ENCODE results near the gene RGMB.
"Not testable (repeated sequence)": the region's sequence is repeated elsewhere in the genome, so short reads cannot be mapped to it uniquely, and the experiment has no call there.

Gene RGMB, protein sequence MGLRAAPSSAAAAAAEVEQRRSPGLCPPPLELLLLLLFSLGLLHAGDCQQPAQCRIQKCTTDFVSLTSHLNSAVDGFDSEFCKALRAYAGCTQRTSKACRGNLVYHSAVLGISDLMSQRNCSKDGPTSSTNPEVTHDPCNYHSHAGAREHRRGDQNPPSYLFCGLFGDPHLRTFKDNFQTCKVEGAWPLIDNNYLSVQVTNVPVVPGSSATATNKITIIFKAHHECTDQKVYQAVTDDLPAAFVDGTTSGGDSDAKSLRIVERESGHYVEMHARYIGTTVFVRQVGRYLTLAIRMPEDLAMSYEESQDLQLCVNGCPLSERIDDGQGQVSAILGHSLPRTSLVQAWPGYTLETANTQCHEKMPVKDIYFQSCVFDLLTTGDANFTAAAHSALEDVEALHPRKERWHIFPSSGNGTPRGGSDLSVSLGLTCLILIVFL

GRCh38 chr5:98773464-98774191 lies at the start of gene RGMB:
RGMB (plus strand) TSS chr5:98773663; CDS start chr5:98774071, 408 bp downstream.
- DNase-seq (ENCODE audit: low read depth in 2 of 2) = peak; percentile 83 to 89

- DNase-seq (ENCODE audit: low read depth in 2 of 2) = no peak
Measured at GRCh38 chr5:98726258-98726657, 47.2 kb upstream of the RGMB start.

DNA sequence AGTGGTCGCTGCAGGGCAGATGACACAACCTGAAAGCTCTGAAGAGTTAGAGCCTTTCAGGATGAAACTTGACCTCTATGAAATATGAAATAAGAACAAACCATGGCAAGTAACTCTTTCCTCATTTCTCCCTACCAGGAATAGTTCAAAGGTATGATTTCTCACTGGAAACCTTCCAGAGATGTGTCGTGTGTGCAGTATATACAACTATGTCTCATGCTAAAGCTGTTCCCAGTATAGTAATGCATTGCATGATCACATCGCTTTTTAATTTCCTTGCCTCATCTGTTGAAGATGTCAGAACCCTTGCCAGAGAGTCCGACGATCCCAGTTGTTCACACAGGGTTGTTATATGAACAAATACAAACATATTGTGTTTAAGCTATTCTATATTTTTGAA lies 45.8 kb upstream of the RGMB start:
- DNase-seq (ENCODE audit: low read depth in 2 of 2) = no peak

DNA sequence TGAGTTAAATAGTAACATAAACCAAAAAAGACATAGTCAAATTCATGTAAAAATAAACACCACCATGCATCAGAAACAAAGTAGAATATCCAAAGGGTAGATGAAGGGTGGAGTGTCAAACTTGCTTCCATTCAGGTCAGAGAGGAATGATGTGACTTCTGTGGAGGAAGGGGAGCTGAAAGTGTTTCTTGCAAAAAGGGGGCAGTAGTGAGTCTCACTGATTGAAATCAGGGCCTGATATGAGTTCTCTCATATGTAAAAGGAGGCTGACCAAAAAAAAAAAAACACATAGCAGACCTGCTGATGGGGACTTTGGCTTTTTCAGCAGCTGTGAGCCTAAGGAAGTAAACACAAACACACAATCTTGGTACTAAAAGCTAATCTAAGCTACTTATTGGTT lies 38.8 kb upstream of the RGMB start:
- DNase-seq (ENCODE audit: low read depth in 2 of 2) = no peak

GRCh38 chr5:98735806-98736507 lies 37.5 kb upstream of the RGMB start:
- no peak for DNase-seq (ENCODE audit: low read depth in 2 of 2)

- DNase-seq (ENCODE audit: low read depth in 2 of 2) = no peak
Measured at GRCh38 chr5:98736753-98737152, 36.7 kb upstream of the RGMB start.

- DNase-seq (ENCODE audit: low read depth in 2 of 2) = not testable (repeated sequence)
Measured at GRCh38 chr5:98737441-98737840, 36.0 kb upstream of the RGMB start.

DNA sequence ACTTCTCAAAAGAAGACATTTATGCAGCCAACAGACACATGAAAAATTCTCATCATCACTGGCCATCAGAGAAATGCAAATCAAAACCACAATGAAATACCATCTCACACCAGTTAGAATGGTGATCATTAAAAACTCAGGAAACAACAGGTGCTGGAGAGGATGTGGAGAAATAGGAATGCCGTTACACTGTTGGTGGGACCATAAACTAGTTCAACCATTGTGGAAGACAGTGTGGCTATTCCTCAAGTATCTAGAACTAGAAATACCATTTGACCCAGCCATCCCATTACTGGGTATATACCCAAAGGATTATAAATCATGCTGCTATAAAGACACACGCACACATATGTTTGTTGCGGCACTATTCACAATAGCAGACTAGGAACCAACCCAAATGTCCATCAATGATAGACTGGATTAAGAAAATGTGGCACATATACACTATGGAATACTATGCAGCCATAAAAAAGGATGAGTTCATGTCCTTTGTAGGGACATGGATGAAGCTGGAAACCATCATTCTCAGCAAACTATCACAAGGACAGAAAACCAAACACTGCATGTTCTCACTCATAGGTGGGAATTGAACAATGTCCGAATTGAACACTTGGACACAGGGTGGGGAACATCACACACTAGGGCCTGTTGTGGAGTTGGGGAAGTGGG lies 34.8 kb upstream of the RGMB start:
- not testable (repeated sequence) for DNase-seq (ENCODE audit: low read depth in 2 of 2)

GRCh38 chr5:98741926-98742325 lies 31.5 kb upstream of the RGMB start:
- no peak for DNase-seq (ENCODE audit: low read depth in 2 of 2)

- DNase-seq (ENCODE audit: low read depth in 2 of 2) = no peak
Measured at GRCh38 chr5:98742396-98743073, 30.9 kb upstream of the RGMB start.

DNA sequence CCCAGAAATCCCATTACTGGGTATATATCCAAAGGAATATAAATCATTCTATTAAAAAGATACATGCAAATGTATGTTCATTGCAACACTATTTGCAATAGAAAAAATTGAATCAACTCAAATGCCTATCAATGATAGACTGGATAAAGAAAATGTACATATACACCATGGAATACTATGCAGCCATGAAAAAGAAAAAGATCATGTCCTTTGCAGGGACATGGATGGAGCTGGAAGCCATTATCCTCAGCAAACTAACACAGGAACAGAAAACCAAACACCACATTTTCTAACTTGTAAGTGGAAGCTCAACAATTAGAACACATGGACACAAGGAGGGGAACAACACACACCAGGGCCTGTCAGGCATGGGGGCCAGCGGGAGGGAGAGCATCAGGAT lies 25.2 kb upstream of the RGMB start:
- DNase-seq (ENCODE audit: low read depth in 2 of 2) = not testable (repeated sequence)

DNA sequence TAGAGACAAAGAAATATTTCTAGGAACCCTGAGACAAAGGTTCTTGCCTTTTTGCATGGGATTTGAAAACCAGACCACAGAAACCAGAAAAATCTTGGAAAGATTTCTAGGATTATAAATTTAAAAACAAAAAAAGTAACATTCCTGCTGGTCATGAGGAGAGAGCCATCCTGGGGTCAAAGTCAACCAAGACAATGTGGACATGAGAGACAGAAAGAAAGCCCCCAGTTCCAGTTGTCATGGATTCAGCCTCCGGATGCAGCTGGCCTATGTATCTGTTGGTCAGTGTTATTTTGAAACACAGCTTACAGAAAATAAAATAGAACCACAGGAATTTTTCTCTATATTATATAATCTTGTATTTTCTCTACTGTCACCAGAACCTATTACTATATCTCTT lies 24.4 kb upstream of the RGMB start:
- DNase-seq (ENCODE audit: low read depth in 2 of 2) = no peak

- DNase-seq (ENCODE audit: low read depth in 2 of 2) = no peak
Measured at GRCh38 chr5:98750693-98751092, 22.8 kb upstream of the RGMB start.

DNA sequence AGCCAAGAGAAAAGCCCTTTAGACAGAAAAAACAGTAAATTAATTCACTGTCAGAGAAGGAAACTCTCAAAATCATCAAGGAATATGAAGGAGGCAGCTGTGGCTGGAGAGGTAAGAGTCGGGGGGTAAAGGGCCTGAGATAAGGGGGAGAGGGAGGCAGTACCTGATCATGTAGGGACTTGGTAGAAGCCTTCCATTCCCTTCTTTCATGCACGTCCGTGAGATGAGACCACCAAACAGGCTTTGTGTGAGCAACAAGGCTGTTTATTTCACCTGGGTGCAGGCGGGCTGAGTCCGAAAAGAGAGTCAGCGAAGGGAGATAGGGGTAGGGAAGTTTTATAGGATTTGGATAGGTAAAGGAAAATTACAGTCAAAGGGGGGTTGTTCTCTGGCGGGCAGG lies 21.1 kb upstream of the RGMB start:
- not testable (repeated sequence) for DNase-seq (ENCODE audit: low read depth in 2 of 2)

- not testable (repeated sequence) for DNase-seq (ENCODE audit: low read depth in 2 of 2)
Measured at GRCh38 chr5:98752801-98753200, 20.7 kb upstream of the RGMB start.

DNA sequence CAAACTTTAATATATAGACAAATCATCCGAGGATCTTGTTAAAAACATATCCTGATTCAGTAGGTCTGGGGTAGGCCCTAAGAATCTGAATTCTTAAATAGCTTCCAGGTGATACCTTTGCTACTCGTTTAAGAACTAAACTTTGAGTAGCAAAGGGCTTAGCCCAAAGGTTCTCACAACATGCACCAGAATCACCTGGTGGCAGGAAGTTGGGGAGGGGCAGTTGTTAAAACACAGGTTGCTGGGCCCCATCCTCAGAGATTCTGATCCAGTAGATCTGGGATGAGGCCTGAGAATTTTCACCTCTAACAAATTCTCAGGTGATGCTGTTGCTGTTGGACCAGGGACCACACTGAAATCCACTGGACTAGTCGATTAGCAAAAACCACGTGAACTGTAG lies 20.0 kb upstream of the RGMB start:
- DNase-seq (ENCODE audit: low read depth in 2 of 2) = no peak

- no peak for DNase-seq (ENCODE audit: low read depth in 2 of 2)
Measured at GRCh38 chr5:98755406-98755805, 18.1 kb upstream of the RGMB start.

DNA sequence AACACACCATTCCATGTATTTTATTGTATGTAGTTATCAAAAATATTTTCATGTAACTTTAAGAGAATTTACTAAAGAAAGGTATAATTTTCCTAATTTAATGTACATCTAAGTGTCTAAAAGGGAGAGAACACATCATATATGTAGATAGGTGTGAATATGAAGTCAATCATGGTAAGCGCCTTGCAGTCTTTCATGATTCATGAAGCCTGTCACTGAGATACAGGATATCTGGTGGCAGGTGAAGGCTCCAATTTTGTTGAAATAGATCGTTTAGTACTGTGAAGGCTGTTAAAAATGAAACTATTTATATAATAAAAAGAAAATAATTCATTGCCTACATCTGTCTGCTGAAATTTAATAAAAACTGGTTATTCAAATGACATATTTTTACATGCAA lies 15.5 kb upstream of the RGMB start:
- no peak for DNase-seq (ENCODE audit: low read depth in 2 of 2)

- no peak for DNase-seq (ENCODE audit: low read depth in 2 of 2)
Measured at GRCh38 chr5:98763001-98763630, 10.3 kb upstream of the RGMB start.

- no peak for DNase-seq (ENCODE audit: low read depth in 2 of 2)
Measured at GRCh38 chr5:98765815-98766214, 7.6 kb upstream of the RGMB start.

GRCh38 chr5:98767581-98767980 lies 5.9 kb upstream of the RGMB start:
- no peak for DNase-seq (ENCODE audit: low read depth in 2 of 2)

Measured in stimulated activated CD4-positive, alpha-beta T cell treated with anti-CD3 and anti-CD28 coated beads, Interleukin-4, amount 100 ng/mL, for 48 hours (primary cell).